HepG2 (cell line): ENCODE data around the gene RIPPLY1. TPM values are rescaled to one million over a fixed set of nuclear protein-coding genes. Genes with fewer than 3 reads are reported as not detected.
A peak's percentile ranks its signal among the peaks of the same experiment; 100 is the strongest.

ENCODE experiments used
- ATAC-seq: fragments of 200-7000 bp; cut with Tn5 transposase; 3 replicates; pipeline ENCODE4 v1.9.1; 2020; ENCODE audit warnings: mild to moderate bottlenecking, moderate library complexity
- BruUV-seq: library from RNA; stranded (reverse); fragments of 400-500 nt; replicated peaks from 2 replicates; lab custom pipeline; 2021; lab: Mats Ljungman, UMichigan
- CTCF ChIA-PET: fragments of 300-600 bp; formaldehyde crosslinking; extraction: SDS; loops from one replicate; lab custom pipeline; 2021; ENCODE audit warnings: low total read pairs, inconsistent platforms, low intra/inter-chr PET ratio; lab: Yijun Ruan, JAX
- POLR2A ChIA-PET: fragments of 350-600 bp; sonication (Branson Sonifier 250); formaldehyde crosslinking; loops from one replicate; lab custom pipeline; 2020; ENCODE audit warnings: antibody characterized with exemption, inconsistent platforms; lab: Yijun Ruan, JAX
- DNase-seq: peaks from one replicate; pipeline ENCODE4 v3.0.0-alpha.2; 2015; ENCODE audit warnings: low spot score
- FAIRE-seq: peaks from 3 replicates; lab custom pipeline; 2011; peaks lifted over from hg19 to GRCh38; lab: Jason Lieb, UNC
- H2AFZ ChIP-seq: one replicate; pipeline ENCODE4 v1.6.1; 2011; ENCODE audit warnings: low read length, inconsistent platforms
- H3K27ac ChIP-seq: fragments of 300-600 bp; 3 replicates; pipeline ENCODE4 v1.8.0; 2011; ENCODE audit warnings: mixed run types, mild to moderate bottlenecking, mixed read lengths, low read length, inconsistent platforms; ENCODE audit not compliant: insufficient read depth; ENCODE audit errors: extremely low read length
- H3K27me3 ChIP-seq, 2 experiments: fragments of 200-600 bp in 1 of 2; 2 replicates in 1 of 2; 3 replicates in 1 of 2; pipeline versions ENCODE4 v1.6.0 to v1.8.0; 2011; ENCODE audit warnings: low read length in 2 of 2, mild to moderate bottlenecking in 2 of 2, moderate library complexity in 2 of 2, inconsistent platforms in 1 of 2; ENCODE audit not compliant: insufficient read depth in 2 of 2, control insufficient read depth in 1 of 2
- H3K36me3 ChIP-seq, 2 experiments: fragments of 200-600 bp in 1 of 2; replicated peaks in 1 of 2; 2 replicates in 1 of 2; 3 replicates in 1 of 2; pipeline versions ENCODE4 v1.5.1 to v1.8.0; 2011; ENCODE audit warnings: low read length in 2 of 2, inconsistent platforms in 1 of 2; ENCODE audit not compliant: insufficient read depth in 2 of 2, control insufficient read depth in 1 of 2
- H3K4me1 ChIP-seq: 2 replicates; pipeline ENCODE4 v1.5.1; 2012; ENCODE audit warnings: low read length, inconsistent platforms; ENCODE audit not compliant: insufficient read depth
- H3K4me2 ChIP-seq: 2 replicates; pipeline ENCODE4 v1.6.0; 2011; ENCODE audit warnings: low read depth, low read length, inconsistent platforms
- H3K4me3 ChIP-seq, 3 experiments: fragments of 200-600 bp in 1 of 3; sonication (generic), shearing (Covaris generic) in 1 of 3; replicated peaks in 1 of 3; 2 replicates each; pipeline ENCODE4 v1.5.1; 2011 to 2016; ENCODE audit warnings: low read length in 3 of 3, inconsistent platforms in 2 of 3, low read depth in 2 of 3, mild to moderate bottlenecking in 2 of 3, control low read depth in 1 of 3, mixed read lengths in 1 of 3; ENCODE audit not compliant: insufficient read depth in 1 of 3
- H3K79me2 ChIP-seq: one replicate; pipeline ENCODE4 v1.6.1; 2011; ENCODE audit warnings: low read length, inconsistent platforms; ENCODE audit not compliant: insufficient read depth
- H3K9ac ChIP-seq: 2 replicates; pipeline ENCODE4 v1.6.0; 2011; ENCODE audit warnings: mild to moderate bottlenecking, low read depth, low read length, inconsistent platforms; ENCODE audit not compliant: insufficient read depth
- H3K9me3 ChIP-seq: 2 replicates; pipeline ENCODE4 v1.5.1; 2012; ENCODE audit warnings: mild to moderate bottlenecking, low read length
- H4K20me1 ChIP-seq: 2 replicates; pipeline ENCODE4 v1.6.0; 2011; ENCODE audit warnings: inconsistent platforms, mild to moderate bottlenecking, low read length, moderate library complexity; ENCODE audit not compliant: insufficient read depth
- AKAP8 ChIP-seq: sonication (generic); formaldehyde crosslinking; IDR thresholded peaks from 2 replicates; pipeline ENCODE4 v1.5.1; 2020; ENCODE audit warnings: mild to moderate bottlenecking, missing genetic modification reagents
- EP300 ChIP-seq, 3 experiments: sonication (generic) in 1 of 3; formaldehyde crosslinking in 1 of 3; IDR thresholded peaks; 2 replicates each; pipeline versions ENCODE4 v1.5.1 to v1.6.1; 2011 to 2020; ENCODE audit warnings: low read depth in 2 of 3, low read length in 2 of 3, borderline replicate concordance in 1 of 3, improper control_type of control experiment in 1 of 3, mild to moderate bottlenecking in 1 of 3, missing genetic modification reagents in 1 of 3, moderate library complexity in 1 of 3
- FOSL2 ChIP-seq: sonication (generic); formaldehyde crosslinking; IDR thresholded peaks from 2 replicates; pipeline ENCODE4 v1.4.0; 2020; ENCODE audit warnings: missing genetic modification reagents
- PAX8 ChIP-seq: sonication (generic); formaldehyde crosslinking; IDR thresholded peaks from 2 replicates; pipeline ENCODE4 v1.8.0; 2022; ENCODE audit warnings: mild to moderate bottlenecking, missing genetic modification reagents, borderline replicate concordance
- PPARG ChIP-seq: conservative IDR thresholded peaks from 2 replicates; pipeline ENCODE4 v1.6.1; 2016; ENCODE audit warnings: missing biosample characterization, missing genetic modification reagents
- RAD21 ChIP-seq: fragments of 450-650 bp; formaldehyde crosslinking; IDR thresholded peaks from 2 replicates; pipeline ENCODE4 v1.5.0; 2020; ENCODE audit warnings: mild to moderate bottlenecking
- SMC3 ChIP-seq: IDR thresholded peaks from 2 replicates; pipeline ENCODE4 v1.6.1; 2011; ENCODE audit warnings: low read length, improper control_type of control experiment
- SNAI1 ChIP-seq: sonication (generic); formaldehyde crosslinking; IDR thresholded peaks from 2 replicates; pipeline ENCODE4 v1.5.0; 2020; ENCODE audit warnings: mild to moderate bottlenecking, missing genetic modification reagents, borderline replicate concordance
- STAG1 ChIP-seq: sonication (generic); formaldehyde crosslinking; IDR thresholded peaks from 2 replicates; pipeline ENCODE4 v1.4.0; 2020; ENCODE audit warnings: missing genetic modification reagents
- THAP11 ChIP-seq: IDR thresholded peaks from 2 replicates; pipeline ENCODE4 v1.6.1; 2016; ENCODE audit warnings: missing biosample characterization, missing genetic modification reagents
- YY1 ChIP-seq: IDR thresholded peaks from 2 replicates; pipeline ENCODE4 v1.6.1; 2011; ENCODE audit warnings: low read length, low read depth, moderate library complexity, mild to moderate bottlenecking; ENCODE audit not compliant: insufficient read depth, insufficient replicate concordance
- ZNF768 ChIP-seq: sonication (generic); formaldehyde crosslinking; IDR thresholded peaks from 2 replicates; pipeline ENCODE4 v1.4.0; 2020; ENCODE audit warnings: missing genetic modification reagents
- WGBS: methylation state at CpG from one replicate; pipeline ENCODE4 v1.1.6; 2017; ENCODE audit warnings: low lambda C conversion rate; 5-methylcytosine and 5-hydroxymethylcytosine counted together
- in situ Hi-C: cut with HindIII; loops from 2 replicates; pipeline ENCODE4 v1.10.0; 2017; ENCODE audit warnings: low pct_unique_long_range_greater_than_20kb; ENCODE audit not compliant: extremely low pct_ligation_motif_present
- intact Hi-C: fragments of 100-400 bp; cut with micrococcal nuclease; formaldehyde crosslinking; loops from one replicate; pipeline ENCODE4 v1.10.0; 2022; ENCODE audit not compliant: unreplicated experiment
- polyA plus RNA-seq, 8 experiments: library from polyadenylated mRNA; depleted of rRNA in 3 of 8; stranded (reverse) in 7 of 8; unstranded in 1 of 8; fragments of >200 nt; fragmentation: Illumina TruSeq in 4 of 8; extraction: Trizol in 4 of 8; gene quantifications; 2 replicates each; pipeline versions ENCODE4 v1.2.1 to v1.2.3, GENCODE V29; 2011 to 2016; ENCODE audit warnings: low read depth in 4 of 8, missing spikeins in 1 of 8, mixed read lengths in 1 of 8; ENCODE audit not compliant: insufficient read depth in 1 of 8
- total RNA-seq, 5 experiments: library from RNA; depleted of rRNA; stranded (reverse); fragments of >200 nt; fragmentation: Illumina TruSeq; extraction: Trizol; gene quantifications; 2 replicates each; pipeline ENCODE4 v1.2.3, GENCODE V29; 2016; ENCODE audit warnings: low read depth in 1 of 5
- TF ChIP-seq, protein P1 (sequence below): sonication (generic); formaldehyde crosslinking; IDR thresholded peaks from 2 replicates; pipeline ENCODE4 v1.5.0; 2020; ENCODE audit warnings: mild to moderate bottlenecking, missing genetic modification reagents, moderate library complexity

Gene RIPPLY1
- total and polyA plus RNA-seq, 2 of the 13 experiments (the other 11 are each of a cell fraction or from before 2014, with no cell fraction given), result 0.41 to 0.49 TPM

DNA sequence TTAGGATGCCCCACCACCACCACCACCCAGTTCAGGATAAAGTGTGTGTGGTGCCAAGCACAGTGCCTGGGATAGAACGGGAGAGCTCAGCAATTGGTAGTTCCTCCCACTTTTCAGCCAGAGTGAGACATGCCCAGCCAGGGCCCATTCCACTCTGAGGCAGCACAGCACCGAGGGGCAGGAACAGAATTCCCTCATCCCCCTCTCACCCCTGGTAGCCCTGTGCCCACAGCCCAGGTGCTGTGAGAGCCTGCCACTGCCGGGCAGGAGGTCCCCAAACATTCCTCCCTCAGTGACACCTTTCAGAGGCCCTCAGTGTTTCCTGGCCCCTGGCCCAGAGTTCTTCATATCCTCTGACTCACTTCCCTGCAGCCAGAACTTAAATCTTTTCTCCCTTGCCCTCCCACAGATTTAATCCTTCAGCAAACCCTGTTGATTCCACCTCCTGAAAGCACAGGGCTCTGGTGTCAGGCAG is 8.1 kb downstream of the RIPPLY1 start:
- ChIA-PET CTCF (interaction anchor here (0.9 to 2.4 kb wide), 2 partner anchors 58 to 65 kb away, joined by 3 to 25 read pairs; no protein-coding TSS in a partner anchor), POLR2A (interaction anchor here (1.0 to 1.5 kb wide), 3 partner anchors 37 to 73 kb away, joined by 3 to 4 read pairs (median 4); no protein-coding TSS in a partner anchor)
- peak; percentile 27; the same call in 1 of the 2 replicates for TF ChIP-seq FOSL2
- peak in 1 of 2 experiments; percentile 30; a peak in 1 of 4 replicates for TF ChIP-seq EP300 (IDR thresholded peaks at IDR 0.05; ENCODE audit: low read depth in 2 of 2, low read length in 2 of 2)
- TF ChIP-seq EP300 (CRISPR knock-in tag; IDR thresholded peaks at IDR 0.05; ENCODE audit: borderline replicate concordance), result no peak
- TF ChIP-seq ZNF768 (CRISPR knock-in tag), result peak; percentile 88
- no peak for TF ChIP-seq SNAI1 (CRISPR knock-in tag)
- TF ChIP-seq AKAP8, result no peak
- no peak for TF ChIP-seq PAX8 (CRISPR knock-in tag)
- BruUV-seq, result no TSS peak
- no peaks in the 10 kb centered on the region for H3K27me3 ChIP-seq
- no peak overlapping the region for H2AFZ ChIP-seq
- H3K9ac ChIP-seq, result peak overlapping the region; percentile 54
- FAIRE-seq, result no peak
- ATAC-seq, result peak; percentile 49
- no peaks in the 10 kb centered on the region for H3K9me3 ChIP-seq
- no CpG with 5 or more reads among the region's 3 CpGs for WGBS
- intact Hi-C loops (loop anchor here (1.0 kb wide), 1 partner anchor 65 kb away; no protein-coding TSS in a partner anchor), in situ Hi-C loops (no loop called here)
- no peaks in the 10 kb centered on the region for H3K79me2 ChIP-seq
- no peaks in the 10 kb centered on the region for H4K20me1 ChIP-seq
- peak; percentile 51 for DNase-seq
- H3K27ac ChIP-seq, result no peak overlapping the region
- H3K4me1 ChIP-seq, result peaks cover 35% of the 10 kb centered on the region
- H3K4me3 ChIP-seq, result peak overlapping the region in 1 of 3 experiments; percentile 46; a peak in 2 of 6 replicates
- no peaks in the 10 kb centered on the region for H3K36me3 ChIP-seq
- peak overlapping the region; percentile 79 for H3K4me2 ChIP-seq

DNA sequence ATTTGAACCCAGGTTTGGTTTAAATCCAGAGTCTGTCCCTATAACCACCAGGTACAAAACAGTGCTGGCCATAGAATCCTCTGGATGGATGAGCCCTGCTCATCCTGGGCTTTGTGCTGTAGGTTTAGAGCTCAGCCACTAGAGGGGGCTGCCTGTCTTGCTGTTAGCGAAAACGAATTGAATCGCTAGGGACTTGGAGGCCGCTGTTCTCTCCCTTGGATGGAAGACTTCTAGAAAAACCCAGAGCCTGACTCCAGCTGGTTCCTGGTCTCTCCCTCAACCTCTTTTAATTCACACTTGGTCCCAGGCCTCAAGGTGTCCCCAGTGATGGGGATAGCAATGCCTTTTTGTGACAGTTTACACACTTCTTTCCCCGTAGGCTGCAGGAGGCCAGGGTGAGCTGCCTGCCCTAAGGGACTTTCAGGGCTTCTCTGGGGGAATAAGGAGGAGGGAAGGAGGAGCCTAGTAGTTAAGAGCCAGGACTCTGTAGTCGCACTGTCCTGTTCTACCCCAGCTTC is 8.7 kb downstream of the RIPPLY1 start:
- Histone ChIP-seq H3K9ac (peak overlapping the region; percentile 54), H3K27me3 (no peaks in the 10 kb centered on the region), H3K4me1 (peaks cover 30% of the 10 kb centered on the region), H4K20me1 (no peaks in the 10 kb centered on the region), H3K4me3 (peak overlapping the region in 1 of 3 experiments; percentile 46; a peak in 2 of 6 replicates), H3K9me3 (no peaks in the 10 kb centered on the region), H3K4me2 (peak overlapping the region; percentile 79), H2AFZ (peak overlapping the region; percentile 23), H3K79me2 (no peaks in the 10 kb centered on the region), H3K27ac (no peak overlapping the region), H3K36me3 (no peaks in the 10 kb centered on the region)
- no CpG with 5 or more reads among the region's 6 CpGs for WGBS
- peak; percentile 60 for DNase-seq
- intact Hi-C loops, result loop anchor here (1.0 kb wide), 1 partner anchor 66 kb away; no protein-coding TSS in a partner anchor
- BruUV-seq, result no TSS peak
- TF ChIP-seq PPARG (CRISPR knock-in tag), result no peak
- peak; percentile 86 for TF ChIP-seq STAG1 (CRISPR knock-in tag)
- peak; percentile 76 for TF ChIP-seq RAD21 (CRISPR knock-in tag)
- TF ChIP-seq YY1, result peak; percentile 9
- peak; percentile 86 for TF ChIP-seq SMC3
- TF ChIP-seq THAP11, result no peak
- TF ChIP-seq, protein P1, sequence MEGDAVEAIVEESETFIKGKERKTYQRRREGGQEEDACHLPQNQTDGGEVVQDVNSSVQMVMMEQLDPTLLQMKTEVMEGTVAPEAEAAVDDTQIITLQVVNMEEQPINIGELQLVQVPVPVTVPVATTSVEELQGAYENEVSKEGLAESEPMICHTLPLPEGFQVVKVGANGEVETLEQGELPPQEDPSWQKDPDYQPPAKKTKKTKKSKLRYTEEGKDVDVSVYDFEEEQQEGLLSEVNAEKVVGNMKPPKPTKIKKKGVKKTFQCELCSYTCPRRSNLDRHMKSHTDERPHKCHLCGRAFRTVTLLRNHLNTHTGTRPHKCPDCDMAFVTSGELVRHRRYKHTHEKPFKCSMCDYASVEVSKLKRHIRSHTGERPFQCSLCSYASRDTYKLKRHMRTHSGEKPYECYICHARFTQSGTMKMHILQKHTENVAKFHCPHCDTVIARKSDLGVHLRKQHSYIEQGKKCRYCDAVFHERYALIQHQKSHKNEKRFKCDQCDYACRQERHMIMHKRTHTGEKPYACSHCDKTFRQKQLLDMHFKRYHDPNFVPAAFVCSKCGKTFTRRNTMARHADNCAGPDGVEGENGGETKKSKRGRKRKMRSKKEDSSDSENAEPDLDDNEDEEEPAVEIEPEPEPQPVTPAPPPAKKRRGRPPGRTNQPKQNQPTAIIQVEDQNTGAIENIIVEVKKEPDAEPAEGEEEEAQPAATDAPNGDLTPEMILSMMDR (CRISPR knock-in tag), result peak; percentile 85
- peak; percentile 89 for ATAC-seq
- FAIRE-seq, result peak; percentile 92
- ChIA-PET CTCF (interaction anchor here (0.9 to 2.4 kb wide), 2 partner anchors 59 to 65 kb away, joined by 3 to 25 read pairs; no protein-coding TSS in a partner anchor), POLR2A (interaction anchor here (1.0 to 1.5 kb wide), 3 partner anchors 37 to 73 kb away, joined by 3 to 4 read pairs (median 4); no protein-coding TSS in a partner anchor)
- in situ Hi-C loops, result no loop called here
